Stimulated activated CD8-positive, alpha-beta memory T cell treated with anti-CD3 and anti-CD28 coated beads, Interleukin-4, amount 100 ng/mL, for 4 hours (primary cell): ENCODE results near the gene ATRX.
"Not testable (repeated sequence)": the region's sequence is repeated elsewhere in the genome, so short reads cannot be mapped to it uniquely, and the experiment has no call there.

Experiments
- DNase-seq, 2 donors: peaks; one replicate each; pipeline ENCODE4 v3.0.0-alpha.2; 2020; ENCODE audit warnings: low read depth in 2 of 2, low spot score in 1 of 2

ATRX gene

DNA sequence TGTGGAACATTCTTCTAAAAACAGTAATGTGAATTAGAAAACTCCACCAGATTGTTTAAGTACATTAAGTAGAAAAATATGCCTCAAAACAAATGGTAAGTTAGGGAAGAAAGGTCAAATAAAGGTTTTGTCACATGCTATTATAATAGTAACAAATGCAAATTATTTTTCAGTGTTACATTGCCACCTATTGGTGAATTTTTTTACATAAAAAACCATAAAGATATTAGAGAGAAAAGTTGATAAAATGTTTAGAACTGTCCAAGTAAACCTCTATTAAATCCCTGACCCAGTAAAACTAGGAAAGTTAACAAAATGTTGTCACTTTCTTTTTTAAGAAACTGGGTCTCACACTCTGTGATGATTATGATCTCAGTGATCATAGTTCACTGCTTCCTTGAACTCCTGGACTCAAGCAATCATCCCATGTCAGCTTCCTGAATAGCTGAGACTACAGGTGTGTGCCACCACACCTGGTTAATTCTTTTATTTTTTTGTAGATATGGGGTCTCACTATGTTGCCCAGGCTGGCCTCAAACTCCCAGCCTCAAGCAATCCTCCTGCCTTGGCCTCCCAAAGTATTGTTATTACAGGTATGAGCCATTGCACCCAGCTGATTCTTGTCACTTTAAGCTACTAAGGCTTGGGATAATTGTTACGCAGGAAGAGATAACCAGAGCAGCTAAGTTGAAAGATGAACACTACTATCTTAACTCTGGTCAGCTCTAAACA is 157.6 kb downstream of the ATRX start:
- DNase-seq = no peak

- DNase-seq = no peak
Measured at GRCh38 chrX:77622672-77623071, 163.3 kb downstream of the ATRX start.

DNA sequence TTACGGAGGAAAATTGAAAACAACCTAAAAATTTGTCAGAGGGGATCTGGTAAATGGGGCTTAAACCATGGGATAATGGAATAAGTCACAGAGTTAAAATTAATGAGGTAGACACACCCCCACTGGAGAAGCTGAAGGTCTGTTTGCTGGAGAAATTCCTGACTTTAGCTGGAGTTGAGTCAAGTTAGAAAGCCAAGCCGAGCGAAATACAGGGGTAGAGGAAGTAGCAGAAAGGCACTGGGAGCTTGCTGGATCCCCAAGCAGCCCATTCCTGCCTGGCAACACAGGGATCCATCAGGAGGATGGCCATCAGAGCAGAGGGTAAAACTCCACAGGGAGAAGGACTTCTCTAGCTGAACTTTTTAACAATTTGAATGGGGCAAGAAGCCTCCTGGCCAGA is 163.8 kb downstream of the ATRX start:
- no peak for DNase-seq

DNA sequence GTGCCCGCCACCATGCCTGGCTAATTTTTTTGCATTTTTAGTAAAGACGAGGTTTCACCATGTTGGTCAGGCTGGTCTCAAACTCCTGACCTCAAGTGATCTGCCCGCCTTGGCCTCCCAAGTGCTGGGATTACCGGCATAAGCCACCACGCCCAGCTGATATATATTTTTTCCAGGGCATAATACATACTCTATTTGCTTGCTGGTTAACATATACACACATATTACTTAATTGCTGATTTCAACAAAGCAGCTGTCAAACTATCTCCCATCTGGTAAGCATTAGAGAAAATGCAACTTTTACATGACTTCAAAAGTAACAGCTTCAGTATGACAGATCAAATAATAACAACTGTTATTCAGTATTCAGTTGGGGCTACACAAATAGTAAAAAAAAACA is 164.6 kb downstream of the ATRX start:
- DNase-seq = not testable (repeated sequence)

- DNase-seq = no peak
Measured at GRCh38 chrX:77617206-77617605, 168.8 kb downstream of the ATRX start.

- DNase-seq = no peak
Measured at GRCh38 chrX:77603635-77604336, 182.2 kb downstream of the ATRX start.

- DNase-seq = no peak
Measured at GRCh38 chrX:77597511-77597910, 188.5 kb downstream of the ATRX start.

GRCh38 chrX:77597090-77597489 is 188.9 kb downstream of the ATRX start:
- DNase-seq = no peak

DNA sequence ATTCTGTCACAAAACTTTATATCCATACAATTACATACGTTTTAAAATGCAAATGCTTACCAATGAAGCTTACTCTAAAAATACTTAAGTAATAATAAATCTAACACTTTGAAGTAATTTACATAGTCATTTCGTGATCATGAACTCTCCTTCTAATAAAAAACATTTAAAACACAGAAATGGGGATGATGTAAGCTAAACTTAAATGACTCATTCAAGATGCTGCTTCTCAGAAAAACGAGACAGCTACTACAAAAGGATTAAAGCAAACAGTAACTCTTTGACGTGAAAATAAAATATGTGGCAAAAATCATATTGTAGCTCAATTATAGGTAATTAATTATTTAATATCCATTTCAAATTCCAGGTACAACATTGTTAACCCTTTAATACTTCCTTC is 190.2 kb downstream of the ATRX start:
- DNase-seq = no peak

- no peak for DNase-seq
Measured at GRCh38 chrX:77572322-77572721, 213.7 kb downstream of the ATRX start.

GRCh38 chrX:77565278-77565677 is 220.7 kb downstream of the ATRX start:
- no peak for DNase-seq

DNA sequence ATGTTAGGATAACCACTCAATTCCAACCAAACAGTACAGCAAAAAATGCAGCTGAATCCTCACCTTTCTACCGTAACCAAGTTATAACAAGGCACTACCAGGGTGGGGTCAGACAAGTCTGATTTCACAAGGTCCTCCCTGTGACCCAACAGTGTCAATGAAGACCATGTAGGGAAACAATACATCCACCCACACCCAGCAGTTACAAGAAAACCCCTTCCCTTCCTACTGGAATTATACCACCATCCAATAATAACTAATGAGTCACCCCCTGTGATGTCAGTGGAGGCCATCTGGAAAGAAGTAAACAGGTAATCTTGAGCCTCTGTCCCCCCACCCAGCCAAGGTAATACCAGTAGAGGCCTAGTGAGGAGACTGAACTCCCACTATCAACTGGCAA is 221.2 kb downstream of the ATRX start:
- no peak for DNase-seq

- no peak for DNase-seq
Measured at GRCh38 chrX:77561372-77561771, 224.6 kb downstream of the ATRX start.

- DNase-seq = no peak
Measured at GRCh38 chrX:77556276-77556675, 229.7 kb downstream of the ATRX start.

DNA sequence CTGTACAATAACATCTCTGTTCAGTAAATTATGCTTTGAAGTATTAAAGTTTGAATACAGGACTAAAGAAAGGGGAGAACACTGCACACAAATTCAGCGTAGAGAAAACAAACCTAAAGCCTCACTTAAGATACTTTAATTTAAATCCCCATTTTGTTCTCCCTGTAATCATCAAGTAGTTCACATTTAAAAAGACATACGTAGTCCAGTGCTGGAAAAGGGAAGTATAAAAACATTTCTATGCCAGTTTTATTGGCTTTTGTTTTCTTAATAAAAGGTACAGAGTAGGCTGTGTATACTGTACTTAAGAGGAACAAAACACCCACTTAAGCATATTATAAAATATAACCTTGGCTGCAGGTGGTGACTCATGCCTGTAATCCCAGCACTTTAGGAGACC is 237.3 kb downstream of the ATRX start:
- DNase-seq = no peak

- DNase-seq = not testable (repeated sequence)
Measured at GRCh38 chrX:77539778-77540177, 246.2 kb downstream of the ATRX start.

- not testable (repeated sequence) for DNase-seq
Measured at GRCh38 chrX:77531261-77531660, 254.8 kb downstream of the ATRX start.

GRCh38 chrX:77528034-77528433 is 258.0 kb downstream of the ATRX start:
- no peak for DNase-seq

GRCh38 chrX:77527233-77528001 is 258.6 kb downstream of the ATRX start:
- DNase-seq = no peak

DNA sequence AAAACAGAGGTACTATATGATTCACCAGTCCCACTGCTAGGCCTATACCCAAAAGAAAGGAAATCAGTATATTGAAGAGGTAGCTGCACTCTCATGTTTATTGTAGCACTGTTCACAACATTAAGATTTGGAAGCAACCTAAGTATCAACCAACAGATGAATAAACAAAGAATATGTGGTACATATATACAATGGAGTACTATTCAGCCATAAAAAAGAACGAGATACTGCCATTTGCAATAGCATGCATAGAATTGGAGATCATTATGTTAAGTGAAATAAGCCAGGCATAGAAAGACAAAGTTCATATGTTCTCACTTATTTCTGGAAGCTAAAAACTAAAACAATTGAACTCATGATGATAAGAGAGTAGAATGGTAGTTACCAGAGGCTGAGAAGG is 266.3 kb downstream of the ATRX start:
- DNase-seq = no peak

DNA sequence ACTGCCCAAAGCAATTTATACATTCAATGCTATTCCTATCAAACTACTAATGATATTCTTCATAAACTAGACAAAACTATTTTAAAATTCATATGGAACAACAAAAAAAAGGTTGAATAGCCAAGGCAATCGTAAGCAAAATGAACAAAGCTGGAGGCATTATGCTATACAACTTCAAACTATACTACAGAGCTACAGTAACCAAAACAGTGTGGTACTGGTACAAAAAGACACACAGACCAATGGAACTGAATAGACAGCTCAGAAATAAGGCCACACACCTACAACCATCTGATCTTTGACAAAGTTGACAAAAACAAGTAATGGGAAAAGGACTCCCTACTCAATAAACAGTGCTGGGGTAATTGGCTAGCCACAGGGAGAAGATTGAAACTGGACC is 271.8 kb downstream of the ATRX start:
- DNase-seq = no peak

DNA sequence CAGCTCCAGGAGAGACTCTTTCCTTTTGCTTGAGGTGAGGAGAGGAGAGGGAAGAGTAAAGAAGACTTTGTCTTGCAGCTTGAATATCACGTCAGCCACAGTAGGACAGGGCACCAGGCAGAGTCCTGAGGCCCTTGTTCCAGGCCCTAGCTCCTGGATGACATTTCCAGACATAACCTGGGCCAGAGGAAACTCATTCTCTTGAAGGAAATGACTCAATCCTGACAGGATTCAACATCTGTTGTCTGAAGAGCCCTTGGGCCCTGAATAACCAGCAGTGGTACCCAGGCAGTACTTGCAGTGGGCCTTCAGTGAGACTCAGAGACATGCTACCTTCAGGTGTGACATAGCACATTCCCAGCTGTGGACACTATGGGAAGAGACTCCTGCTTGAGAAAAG is 276.0 kb downstream of the ATRX start:
- no peak for DNase-seq
